HCT116 (cell line): ENCODE results near the gene ZNF618. TPM values are rescaled to one million over a fixed set of nuclear protein-coding genes. Genes with fewer than 3 reads are reported as not detected.

Experiments
- ATAC-seq: fragments of 200-7000 bp; cut with Tn5 transposase; 2 replicates; pipeline ENCODE4 v1.9.1; 2020; ENCODE audit warnings: mild to moderate bottlenecking, moderate library complexity
- BruUV-seq: library from RNA; stranded (reverse); fragments of 400-500 nt; replicated peaks from 2 replicates; lab custom pipeline; 2021; lab: Mats Ljungman, UMichigan
- CTCF ChIA-PET: fragments of 300-600 bp; sonication (Branson Sonifier 250); formaldehyde crosslinking; loops from one replicate; lab custom pipeline; 2021; ENCODE audit warnings: antibody characterized with exemption; lab: Charles Lee
- POLR2A ChIA-PET: fragments of 300-600, 350-600 bp; sonication (Branson Sonifier 250); formaldehyde crosslinking; loops from one replicate; lab custom pipeline; 2021; ENCODE audit warnings: antibody characterized with exemption; lab: Charles Lee
- RAD21 ChIA-PET, 2 experiments: fragments of 300-600 bp; sonication (Branson Sonifier 250); formaldehyde crosslinking; loops; one replicate each; lab custom pipeline; 2023; ENCODE audit warnings: low total read pairs in 2 of 2; ENCODE audit not compliant: uncharacterized antibody in 2 of 2, unreplicated experiment in 2 of 2, low non-redundant PET in 1 of 2; lab: Charles Lee
- DNase-seq: peaks from one replicate; pipeline ENCODE4 v3.0.0-alpha.2; 2010; ENCODE audit warnings: low read depth, low spot score
- H2AFZ ChIP-seq: fragments of 200-600 bp; shearing (Covaris generic), sonication (generic); 2 replicates; pipeline ENCODE4 v1.6.1; 2017; ENCODE audit warnings: low read depth, mixed run types, mixed read lengths, antibody characterized with exemption, low read length; ENCODE audit not compliant: poor library complexity, severe bottlenecking
- H3K27ac ChIP-seq: 2 replicates; pipeline ENCODE4 v1.5.1; 2012; ENCODE audit warnings: low read depth, low read length
- H3K27me3 ChIP-seq: fragments of 200-600 bp; sonication (generic); 2 replicates; pipeline ENCODE4 v1.6.1; 2016; ENCODE audit warnings: mixed run types, low read length, mixed read lengths; ENCODE audit not compliant: insufficient read depth
- H3K36me3 ChIP-seq, 2 experiments: fragments of 200-500 bp in 1 of 2; fragments of 200-600 bp in 1 of 2; sonication (Bioruptor generic) in 1 of 2; sonication (generic) in 1 of 2; 2 replicates each; pipeline versions ENCODE4 v1.5.1 to v1.6.1; 2014 to 2016; ENCODE audit warnings: low read length in 2 of 2, inconsistent platforms in 1 of 2, mixed read lengths in 1 of 2, mixed run types in 1 of 2; ENCODE audit not compliant: insufficient read depth in 2 of 2, control insufficient read depth in 1 of 2
- H3K4me1 ChIP-seq, 2 experiments: fragments of 200-600 bp in 1 of 2; sonication (generic) in 1 of 2; 2 replicates each; pipeline versions ENCODE4 v1.5.1 to v1.6.1; 2012 to 2017; ENCODE audit warnings: low read length in 2 of 2, inconsistent platforms in 1 of 2, mild to moderate bottlenecking in 1 of 2, mixed read lengths in 1 of 2, mixed run types in 1 of 2, moderate library complexity in 1 of 2; ENCODE audit not compliant: insufficient read depth in 2 of 2, control insufficient read depth in 1 of 2
- H3K4me2 ChIP-seq: fragments of 200-600 bp; sonication (generic); 2 replicates; pipeline ENCODE4 v1.6.1; 2017; ENCODE audit warnings: mixed run types, low read length, mixed read lengths
- H3K4me3 ChIP-seq, 2 experiments: fragments of 200-600 bp in 1 of 2; sonication (generic) in 1 of 2; replicated peaks in 1 of 2; 2 replicates each; pipeline ENCODE4 v1.5.1; 2011 to 2016; ENCODE audit warnings: low read length in 2 of 2, control low read depth in 1 of 2, low read depth in 1 of 2, mild to moderate bottlenecking in 1 of 2, mixed read lengths in 1 of 2, mixed run types in 1 of 2
- H3K79me2 ChIP-seq: fragments of 200-600 bp; sonication (generic); 2 replicates; pipeline ENCODE4 v1.6.1; 2017; ENCODE audit warnings: mild to moderate bottlenecking, mixed run types, low read length, moderate library complexity, mixed read lengths; ENCODE audit not compliant: insufficient read depth
- H3K9ac ChIP-seq: fragments of 200-600 bp; sonication (generic); 2 replicates; pipeline ENCODE4 v1.6.1; 2016; ENCODE audit warnings: low read length, mixed read lengths
- H3K9me2 ChIP-seq: fragments of 200-600 bp; sonication (generic), shearing (Covaris generic); 2 replicates; pipeline ENCODE4 v1.6.1; 2017; ENCODE audit warnings: mixed run types, mild to moderate bottlenecking, moderate library complexity; ENCODE audit not compliant: insufficient read depth
- H3K9me3 ChIP-seq, 2 experiments: fragments of 200-500 bp in 1 of 2; fragments of 200-600 bp in 1 of 2; sonication (Bioruptor generic) in 1 of 2; sonication (generic) in 1 of 2; 2 replicates each; pipeline ENCODE4 v1.6.1; 2014 to 2017; ENCODE audit warnings: low read length in 2 of 2, mixed read lengths in 2 of 2, inconsistent platforms in 1 of 2, low read depth in 1 of 2, mild to moderate bottlenecking in 1 of 2, mixed run types in 1 of 2, moderate library complexity in 1 of 2; ENCODE audit not compliant: control insufficient read depth in 1 of 2, insufficient read depth in 1 of 2
- H4K20me1 ChIP-seq: fragments of 200-600 bp; sonication (generic), shearing (Covaris generic); 2 replicates; pipeline ENCODE4 v1.6.1; 2017; ENCODE audit warnings: mixed run types, mild to moderate bottlenecking, moderate library complexity; ENCODE audit not compliant: insufficient read depth
- CBX3 ChIP-seq: IDR thresholded peaks from 2 replicates; pipeline ENCODE4 v1.6.1; 2012; ENCODE audit warnings: low read depth
- CEBPB ChIP-seq: IDR thresholded peaks from 2 replicates; pipeline ENCODE4 v1.6.1; 2012; ENCODE audit warnings: low read depth
- EGR1 ChIP-seq: IDR thresholded peaks from 2 replicates; pipeline ENCODE4 v1.6.1; 2012; ENCODE audit warnings: low read depth
- ELF1 ChIP-seq: IDR thresholded peaks from 2 replicates; pipeline ENCODE4 v1.6.1; 2012; ENCODE audit warnings: low read depth, borderline replicate concordance
- EZH2 ChIP-seq: fragments of 200-600 bp; sonication (generic); IDR thresholded peaks from 2 replicates; pipeline ENCODE4 v1.6.1; 2017; ENCODE audit warnings: antibody characterized with exemption, mixed run types
- EZH2phosphoT487 ChIP-seq: fragments of 200-600 bp; IDR thresholded peaks from 2 replicates; pipeline ENCODE4 v1.6.1; 2018; ENCODE audit warnings: antibody characterized with exemption, borderline replicate concordance
- FOSL1 ChIP-seq: IDR thresholded peaks from 2 replicates; pipeline ENCODE4 v1.6.1; 2012; ENCODE audit warnings: low read depth
- JUND ChIP-seq: IDR thresholded peaks from 2 replicates; pipeline ENCODE4 v1.6.1; 2012
- POLR2A ChIP-seq: IDR thresholded peaks from 2 replicates; pipeline ENCODE4 v1.7.0; 2011; ENCODE audit warnings: borderline replicate concordance; ENCODE audit not compliant: insufficient read depth, insufficient read length; ENCODE audit errors: extremely low read depth
- RAD21 ChIP-seq: IDR thresholded peaks from 2 replicates; pipeline ENCODE4 v1.6.1; 2012; ENCODE audit warnings: low read depth, mild to moderate bottlenecking
- SIN3A ChIP-seq: IDR thresholded peaks from 2 replicates; pipeline ENCODE4 v1.6.1; 2012; ENCODE audit warnings: low read depth
- SP1 ChIP-seq: IDR thresholded peaks from 2 replicates; pipeline ENCODE4 v1.6.1; 2012; ENCODE audit warnings: low read depth
- TCF7L2 ChIP-seq: IDR thresholded peaks from 2 replicates; pipeline ENCODE4 v1.7.0; 2011; ENCODE audit warnings: borderline replicate concordance, inconsistent platforms; ENCODE audit not compliant: insufficient read depth, insufficient read length; ENCODE audit errors: extremely low read depth
- ZFX ChIP-seq: fragments of 450-650 bp; IDR thresholded peaks from 2 replicates; pipeline ENCODE4 v1.6.1; 2017
- intact Hi-C: fragments of 100-400 bp; cut with micrococcal nuclease; formaldehyde crosslinking; loops from 2 replicates; pipeline ENCODE4 v1.10.0; 2022
- total RNA-seq: library from RNA; stranded (reverse); gene quantifications from one replicate; pipeline ENCODE4 v1.2.1, GENCODE V29; 2021; ENCODE audit not compliant: unreplicated experiment
- TF ChIP-seq, protein P1 (sequence below), 3 experiments: fragments of 200-600 bp in 1 of 3; sonication (generic) in 1 of 3; IDR thresholded peaks in 2 of 3; conservative IDR thresholded peaks in 1 of 3; 2 replicates each; pipeline ENCODE4 v1.5.1; 2012 to 2017; ENCODE audit warnings: low read depth in 2 of 3, low read length in 2 of 3, antibody characterized with exemption in 1 of 3, borderline replicate concordance in 1 of 3, control low read depth in 1 of 3, mild to moderate bottlenecking in 1 of 3, mixed read lengths in 1 of 3, mixed run types in 1 of 3, moderate library complexity in 1 of 3; ENCODE audit not compliant: insufficient read depth in 1 of 3
- TF ChIP-seq, protein P2 (sequence below): IDR thresholded peaks from 2 replicates; pipeline ENCODE4 v1.6.1; 2012
- TF ChIP-seq, protein P3 (sequence below): IDR thresholded peaks from 2 replicates; pipeline ENCODE4 v1.6.1; 2012; ENCODE audit warnings: low read depth
- TF ChIP-seq, protein P4 (sequence below): IDR thresholded peaks from 2 replicates; pipeline ENCODE4 v1.6.1; 2011; ENCODE audit warnings: mild to moderate bottlenecking, low read length, moderate library complexity; ENCODE audit not compliant: insufficient replicate concordance; ENCODE audit errors: extremely low read depth
- TF ChIP-seq, protein P5 (sequence below): IDR thresholded peaks from 2 replicates; pipeline ENCODE4 v1.6.1; 2012

ZNF618 gene
- total RNA-seq, 1 experiment from 2014 or later = 13.5 TPM

DNA sequence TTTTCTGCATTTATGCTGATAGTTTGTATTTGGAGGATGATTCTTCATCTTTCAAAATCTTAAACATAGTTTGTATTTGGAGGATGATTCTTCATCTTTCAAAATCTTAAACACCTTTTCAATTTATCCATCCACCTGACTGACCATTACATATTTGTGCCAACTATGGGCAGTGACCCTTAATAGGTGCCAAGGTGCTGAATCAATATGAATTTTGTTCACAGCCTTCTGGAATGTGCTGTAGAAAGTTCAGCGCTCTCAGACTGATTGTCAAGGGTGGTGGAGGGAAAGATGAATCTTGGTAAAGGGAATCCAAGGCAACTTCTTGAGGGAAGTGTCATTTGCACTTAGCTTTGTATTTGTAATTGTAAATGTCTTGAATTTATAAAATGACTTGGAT, 18.1 kb downstream of the ZNF618 start:
- Histone ChIP-seq H3K79me2 (peaks cover 6% of the 10 kb centered on the region; the same call in 1 of the 2 replicates), H3K9me3 (no peaks in the 10 kb centered on the region; a peak in 1 of 4 replicates), H4K20me1 (no peaks in the 10 kb centered on the region), H3K4me1 (no peaks in the 10 kb centered on the region), H3K9me2 (no peaks in the 10 kb centered on the region), H2AFZ (no peak overlapping the region), H3K9ac (no peak overlapping the region), H3K27ac (no peak overlapping the region)
- ChIA-PET CTCF (no interaction called here), RAD21 (no interaction called here)
- intact Hi-C loops = loop anchor here (10.0 kb wide), 1 partner anchor 59 kb away; no protein-coding TSS in a partner anchor
- BruUV-seq = no TSS peak
- DNase-seq (no peak), ATAC-seq (no peak)
- no peak for TF ChIP-seq ZFX
- no peak for TF ChIP-seq SP1
- TF ChIP-seq, protein P1, sequence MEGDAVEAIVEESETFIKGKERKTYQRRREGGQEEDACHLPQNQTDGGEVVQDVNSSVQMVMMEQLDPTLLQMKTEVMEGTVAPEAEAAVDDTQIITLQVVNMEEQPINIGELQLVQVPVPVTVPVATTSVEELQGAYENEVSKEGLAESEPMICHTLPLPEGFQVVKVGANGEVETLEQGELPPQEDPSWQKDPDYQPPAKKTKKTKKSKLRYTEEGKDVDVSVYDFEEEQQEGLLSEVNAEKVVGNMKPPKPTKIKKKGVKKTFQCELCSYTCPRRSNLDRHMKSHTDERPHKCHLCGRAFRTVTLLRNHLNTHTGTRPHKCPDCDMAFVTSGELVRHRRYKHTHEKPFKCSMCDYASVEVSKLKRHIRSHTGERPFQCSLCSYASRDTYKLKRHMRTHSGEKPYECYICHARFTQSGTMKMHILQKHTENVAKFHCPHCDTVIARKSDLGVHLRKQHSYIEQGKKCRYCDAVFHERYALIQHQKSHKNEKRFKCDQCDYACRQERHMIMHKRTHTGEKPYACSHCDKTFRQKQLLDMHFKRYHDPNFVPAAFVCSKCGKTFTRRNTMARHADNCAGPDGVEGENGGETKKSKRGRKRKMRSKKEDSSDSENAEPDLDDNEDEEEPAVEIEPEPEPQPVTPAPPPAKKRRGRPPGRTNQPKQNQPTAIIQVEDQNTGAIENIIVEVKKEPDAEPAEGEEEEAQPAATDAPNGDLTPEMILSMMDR (IDR thresholded peaks at IDR 0.05 in 2 of 3, conservative IDR thresholded peaks at IDR 0.05 in 1 of 3; ENCODE audit: borderline replicate concordance in 1 of 3, insufficient read depth in 1 of 3, low read depth in 2 of 3, low read length in 2 of 3) = no peak
- TF ChIP-seq RAD21 = no peak
- no peak for TF ChIP-seq JUND
- no peak for TF ChIP-seq EZH2
- TF ChIP-seq, protein P2, sequence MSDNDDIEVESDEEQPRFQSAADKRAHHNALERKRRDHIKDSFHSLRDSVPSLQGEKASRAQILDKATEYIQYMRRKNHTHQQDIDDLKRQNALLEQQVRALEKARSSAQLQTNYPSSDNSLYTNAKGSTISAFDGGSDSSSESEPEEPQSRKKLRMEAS = no peak
- TF ChIP-seq EGR1 = no peak
- TF ChIP-seq, protein P3, sequence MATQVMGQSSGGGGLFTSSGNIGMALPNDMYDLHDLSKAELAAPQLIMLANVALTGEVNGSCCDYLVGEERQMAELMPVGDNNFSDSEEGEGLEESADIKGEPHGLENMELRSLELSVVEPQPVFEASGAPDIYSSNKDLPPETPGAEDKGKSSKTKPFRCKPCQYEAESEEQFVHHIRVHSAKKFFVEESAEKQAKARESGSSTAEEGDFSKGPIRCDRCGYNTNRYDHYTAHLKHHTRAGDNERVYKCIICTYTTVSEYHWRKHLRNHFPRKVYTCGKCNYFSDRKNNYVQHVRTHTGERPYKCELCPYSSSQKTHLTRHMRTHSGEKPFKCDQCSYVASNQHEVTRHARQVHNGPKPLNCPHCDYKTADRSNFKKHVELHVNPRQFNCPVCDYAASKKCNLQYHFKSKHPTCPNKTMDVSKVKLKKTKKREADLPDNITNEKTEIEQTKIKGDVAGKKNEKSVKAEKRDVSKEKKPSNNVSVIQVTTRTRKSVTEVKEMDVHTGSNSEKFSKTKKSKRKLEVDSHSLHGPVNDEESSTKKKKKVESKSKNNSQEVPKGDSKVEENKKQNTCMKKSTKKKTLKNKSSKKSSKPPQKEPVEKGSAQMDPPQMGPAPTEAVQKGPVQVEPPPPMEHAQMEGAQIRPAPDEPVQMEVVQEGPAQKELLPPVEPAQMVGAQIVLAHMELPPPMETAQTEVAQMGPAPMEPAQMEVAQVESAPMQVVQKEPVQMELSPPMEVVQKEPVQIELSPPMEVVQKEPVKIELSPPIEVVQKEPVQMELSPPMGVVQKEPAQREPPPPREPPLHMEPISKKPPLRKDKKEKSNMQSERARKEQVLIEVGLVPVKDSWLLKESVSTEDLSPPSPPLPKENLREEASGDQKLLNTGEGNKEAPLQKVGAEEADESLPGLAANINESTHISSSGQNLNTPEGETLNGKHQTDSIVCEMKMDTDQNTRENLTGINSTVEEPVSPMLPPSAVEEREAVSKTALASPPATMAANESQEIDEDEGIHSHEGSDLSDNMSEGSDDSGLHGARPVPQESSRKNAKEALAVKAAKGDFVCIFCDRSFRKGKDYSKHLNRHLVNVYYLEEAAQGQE = no peak
- TF ChIP-seq POLR2A = no peak
- no peak for TF ChIP-seq CEBPB
- TF ChIP-seq TCF7L2 = no peak
- no peak for TF ChIP-seq CBX3
- TF ChIP-seq ELF1 = no peak
- TF ChIP-seq EZH2phosphoT487 = no peak
- TF ChIP-seq FOSL1 = no peak
- TF ChIP-seq, protein P4, sequence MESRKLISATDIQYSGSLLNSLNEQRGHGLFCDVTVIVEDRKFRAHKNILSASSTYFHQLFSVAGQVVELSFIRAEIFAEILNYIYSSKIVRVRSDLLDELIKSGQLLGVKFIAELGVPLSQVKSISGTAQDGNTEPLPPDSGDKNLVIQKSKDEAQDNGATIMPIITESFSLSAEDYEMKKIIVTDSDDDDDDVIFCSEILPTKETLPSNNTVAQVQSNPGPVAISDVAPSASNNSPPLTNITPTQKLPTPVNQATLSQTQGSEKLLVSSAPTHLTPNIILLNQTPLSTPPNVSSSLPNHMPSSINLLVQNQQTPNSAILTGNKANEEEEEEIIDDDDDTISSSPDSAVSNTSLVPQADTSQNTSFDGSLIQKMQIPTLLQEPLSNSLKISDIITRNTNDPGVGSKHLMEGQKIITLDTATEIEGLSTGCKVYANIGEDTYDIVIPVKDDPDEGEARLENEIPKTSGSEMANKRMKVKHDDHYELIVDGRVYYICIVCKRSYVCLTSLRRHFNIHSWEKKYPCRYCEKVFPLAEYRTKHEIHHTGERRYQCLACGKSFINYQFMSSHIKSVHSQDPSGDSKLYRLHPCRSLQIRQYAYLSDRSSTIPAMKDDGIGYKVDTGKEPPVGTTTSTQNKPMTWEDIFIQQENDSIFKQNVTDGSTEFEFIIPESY = no peak
- TF ChIP-seq SIN3A = no peak
- TF ChIP-seq, protein P5, sequence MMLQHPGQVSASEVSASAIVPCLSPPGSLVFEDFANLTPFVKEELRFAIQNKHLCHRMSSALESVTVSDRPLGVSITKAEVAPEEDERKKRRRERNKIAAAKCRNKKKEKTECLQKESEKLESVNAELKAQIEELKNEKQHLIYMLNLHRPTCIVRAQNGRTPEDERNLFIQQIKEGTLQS = no peak
- TF ChIP-seq, all 23 proteins: peak for 0
- POLR2A ChIA-PET = no interaction called here
- Histone ChIP-seq H3K36me3 (no peaks in the 10 kb centered on the region; a peak in 1 of 4 replicates), H3K27me3 (no peaks in the 10 kb centered on the region), H3K4me2 (no peak overlapping the region), H3K4me3 (no peak overlapping the region)
